Smooth muscle cell (in vitro differentiated cells): ENCODE data around the gene USF1. TPM values are rescaled to one million over a fixed set of nuclear protein-coding genes. Genes with fewer than 3 reads are reported as not detected.

Source experiments
- DNase-seq: peaks from one replicate; lab custom pipeline; 2025; ENCODE audit not compliant: unreplicated experiment; lab: John Stamatoyannopoulos, UW
- H2AFZ ChIP-seq: fragments of 200-600 bp; sonication (generic); 2 replicates; pipeline ENCODE4 v1.6.0; 2016; ENCODE audit warnings: antibody characterized with exemption, low read depth, mild to moderate bottlenecking
- H3F3A ChIP-seq: fragments of 200-600 bp; sonication (generic); 2 replicates; pipeline ENCODE4 v1.6.0; 2017; ENCODE audit warnings: antibody characterized with exemption, low read depth
- H3K27ac ChIP-seq: fragments of 200-600 bp; sonication (generic); 2 replicates; pipeline ENCODE4 v1.5.1; 2016; ENCODE audit warnings: low read depth, mild to moderate bottlenecking
- H3K27me3 ChIP-seq: fragments of 200-600 bp; sonication (generic); 2 replicates; pipeline ENCODE4 v1.6.1; 2016; ENCODE audit warnings: low read depth, mild to moderate bottlenecking
- H3K36me3 ChIP-seq: fragments of 200-600 bp; sonication (generic); 2 replicates; pipeline ENCODE4 v1.5.1; 2016; ENCODE audit warnings: low read depth
- H3K4me1 ChIP-seq: fragments of 200-600 bp; sonication (generic); 2 replicates; pipeline ENCODE4 v1.5.1; 2016; ENCODE audit warnings: low read depth
- H3K4me2 ChIP-seq: fragments of 200-600 bp; sonication (generic); 2 replicates; pipeline ENCODE4 v1.6.0; 2016; ENCODE audit warnings: mild to moderate bottlenecking
- H3K4me3 ChIP-seq: fragments of 200-600 bp; sonication (generic); 2 replicates; pipeline ENCODE4 v1.5.1; 2016; ENCODE audit warnings: mild to moderate bottlenecking
- H3K79me2 ChIP-seq: fragments of 200-600 bp; sonication (generic); 2 replicates; pipeline ENCODE4 v1.6.0; 2016; ENCODE audit warnings: low read depth, mild to moderate bottlenecking
- H3K9ac ChIP-seq: fragments of 200-600 bp; sonication (generic); 2 replicates; pipeline ENCODE4 v1.6.0; 2016; ENCODE audit warnings: low read depth
- H3K9me3 ChIP-seq: fragments of 200-600 bp; sonication (generic); replicated peaks from 2 replicates; pipeline ENCODE4 v1.5.1; 2016; ENCODE audit warnings: low read depth
- H4K20me1 ChIP-seq: fragments of 200-600 bp; sonication (generic); 2 replicates; pipeline ENCODE4 v1.6.0; 2016; ENCODE audit warnings: low read depth
- WGBS: methylation state at CpG from one replicate; pipeline ENCODE4 v1.1.7; 2016; ENCODE audit warnings: low lambda C conversion rate; 5-methylcytosine and 5-hydroxymethylcytosine counted together
- polyA plus RNA-seq: library from polyadenylated mRNA; unstranded; fragments of >200 nt; fragmentation: Nextera tagmentation; extraction: Ambion mirVana; gene quantifications from 2 replicates; pipeline ENCODE4 v1.2.1, GENCODE V29; 2016
- total RNA-seq: library from RNA; depleted of rRNA; stranded (reverse); fragments of >200 nt; gene quantifications from 2 replicates; pipeline ENCODE4 v1.2.3, GENCODE V29; 2014
- TF ChIP-seq, protein P1 (sequence below): fragments of 200-600 bp; sonication (generic); IDR thresholded peaks from 2 replicates; pipeline ENCODE4 v1.5.1; 2017; ENCODE audit warnings: borderline replicate concordance, mild to moderate bottlenecking, antibody characterized with exemption; ENCODE audit not compliant: insufficient read depth, poor library complexity, severe bottlenecking

Gene USF1
- total and polyA plus RNA-seq, 2 experiments from 2014 or later = 20.0 to 47.0 TPM

GRCh38 chr1:161077426-161077825 lies 31.6 kb upstream of the USF1 start:
- H2AFZ ChIP-seq = no peak overlapping the region
- no peaks in the 10 kb centered on the region for H3K9me3 ChIP-seq
- H3K36me3 ChIP-seq = no peaks in the 10 kb centered on the region
- TF ChIP-seq, protein P1, sequence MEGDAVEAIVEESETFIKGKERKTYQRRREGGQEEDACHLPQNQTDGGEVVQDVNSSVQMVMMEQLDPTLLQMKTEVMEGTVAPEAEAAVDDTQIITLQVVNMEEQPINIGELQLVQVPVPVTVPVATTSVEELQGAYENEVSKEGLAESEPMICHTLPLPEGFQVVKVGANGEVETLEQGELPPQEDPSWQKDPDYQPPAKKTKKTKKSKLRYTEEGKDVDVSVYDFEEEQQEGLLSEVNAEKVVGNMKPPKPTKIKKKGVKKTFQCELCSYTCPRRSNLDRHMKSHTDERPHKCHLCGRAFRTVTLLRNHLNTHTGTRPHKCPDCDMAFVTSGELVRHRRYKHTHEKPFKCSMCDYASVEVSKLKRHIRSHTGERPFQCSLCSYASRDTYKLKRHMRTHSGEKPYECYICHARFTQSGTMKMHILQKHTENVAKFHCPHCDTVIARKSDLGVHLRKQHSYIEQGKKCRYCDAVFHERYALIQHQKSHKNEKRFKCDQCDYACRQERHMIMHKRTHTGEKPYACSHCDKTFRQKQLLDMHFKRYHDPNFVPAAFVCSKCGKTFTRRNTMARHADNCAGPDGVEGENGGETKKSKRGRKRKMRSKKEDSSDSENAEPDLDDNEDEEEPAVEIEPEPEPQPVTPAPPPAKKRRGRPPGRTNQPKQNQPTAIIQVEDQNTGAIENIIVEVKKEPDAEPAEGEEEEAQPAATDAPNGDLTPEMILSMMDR = no peak
- H3K9ac ChIP-seq = no peak overlapping the region
- no peaks in the 10 kb centered on the region for H3K27me3 ChIP-seq
- no peak overlapping the region for H3K27ac ChIP-seq
- no peaks in the 10 kb centered on the region for H3K79me2 ChIP-seq
- no peak overlapping the region for H3K4me3 ChIP-seq
- WGBS = 91% methylated on average over 9 of the region's 9 CpGs
- H4K20me1 ChIP-seq = no peaks in the 10 kb centered on the region
- peaks cover 19% of the 10 kb centered on the region for H3F3A ChIP-seq
- H3K4me1 ChIP-seq = peaks cover 12% of the 10 kb centered on the region
- no peak overlapping the region for H3K4me2 ChIP-seq
- no peak for DNase-seq

GRCh38 chr1:161076410-161076809 lies 30.6 kb upstream of the USF1 start:
- Histone ChIP-seq H3K9ac (no peak overlapping the region), H3K36me3 (no peaks in the 10 kb centered on the region), H3F3A (peaks cover 15% of the 10 kb centered on the region), H3K79me2 (no peaks in the 10 kb centered on the region), H3K4me2 (no peak overlapping the region), H3K4me3 (no peak overlapping the region), H2AFZ (no peak overlapping the region), H3K9me3 (no peaks in the 10 kb centered on the region), H4K20me1 (no peaks in the 10 kb centered on the region), H3K27ac (peak overlapping the region; percentile 4), H3K27me3 (no peaks in the 10 kb centered on the region), H3K4me1 (peaks cover 14% of the 10 kb centered on the region)
- DNase-seq = no peak
- TF ChIP-seq, protein P1 = no peak

- H2AFZ ChIP-seq = no peak overlapping the region
- peak overlapping the region; percentile 36 for H3K9ac ChIP-seq
- peak overlapping the region; percentile 61 for H3K27ac ChIP-seq
- H3K4me2 ChIP-seq = peak overlapping the region; percentile 13
- DNase-seq = no peak
- no peaks in the 10 kb centered on the region for H3K27me3 ChIP-seq
- H3K4me3 ChIP-seq = no peak overlapping the region
- H3K9me3 ChIP-seq = no peaks in the 10 kb centered on the region
- H3K4me1 ChIP-seq = peaks cover 4% of the 10 kb centered on the region
- H4K20me1 ChIP-seq = no peaks in the 10 kb centered on the region
- WGBS = 85% methylated on average over 9 of the region's 12 CpGs
- TF ChIP-seq, protein P1 = no peak
- H3F3A ChIP-seq = peaks cover 2% of the 10 kb centered on the region
- no peaks in the 10 kb centered on the region for H3K36me3 ChIP-seq
- no peaks in the 10 kb centered on the region for H3K79me2 ChIP-seq
These were observed 29.0 kb upstream of the USF1 start for GRCh38 chr1:161074676-161075368.
